Stimulated activated CD4-positive, alpha-beta T cell treated with anti-CD3 and anti-CD28 coated beads, Interleukin-4, amount 100 ng/mL, for 24 hours (primary cell): Measurements from ENCODE around the gene ABCD1.
"Not testable (repeated sequence)": the region's sequence is repeated elsewhere in the genome, so short reads cannot be mapped to it uniquely, and the experiment has no call there.

Source experiments
- DNase-seq: peaks from one replicate; pipeline ENCODE4 v3.0.0-alpha.2; 2020

Gene ABCD1

GRCh38 chrX:153736071-153736820, 11.6 kb downstream of the ABCD1 start:
- DNase-seq = no peak

GRCh38 chrX:153736871-153737441, 12.3 kb downstream of the ABCD1 start:
- DNase-seq = no peak

DNA sequence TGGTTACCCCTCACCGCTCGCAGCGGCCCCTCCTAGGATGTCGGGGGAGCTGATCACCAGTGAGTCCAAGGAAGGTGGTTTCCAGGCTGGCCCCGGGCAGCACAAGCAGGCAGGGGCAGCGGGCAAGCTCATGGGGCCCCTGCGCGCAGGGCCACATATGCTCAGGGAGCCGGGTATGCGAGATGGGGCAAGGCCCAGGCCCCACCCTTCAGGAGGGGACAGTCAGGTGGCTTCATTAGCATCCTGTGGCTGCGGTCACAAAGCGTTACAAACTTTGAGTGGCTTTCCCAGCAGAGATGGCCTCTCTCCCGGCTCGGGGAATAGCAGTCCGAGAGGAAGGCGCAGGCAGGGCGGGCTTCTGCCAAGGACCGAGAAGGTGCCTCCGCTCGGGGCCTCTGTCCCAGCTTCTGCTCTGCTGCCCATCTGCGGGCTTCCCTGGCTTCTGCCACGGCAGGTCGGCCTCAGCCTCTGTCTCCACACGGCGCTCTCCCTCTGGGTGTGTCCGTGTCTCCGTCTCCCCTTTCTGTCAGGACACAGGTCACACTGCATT, 13.5 kb downstream of the ABCD1 start:
- no peak for DNase-seq

DNA sequence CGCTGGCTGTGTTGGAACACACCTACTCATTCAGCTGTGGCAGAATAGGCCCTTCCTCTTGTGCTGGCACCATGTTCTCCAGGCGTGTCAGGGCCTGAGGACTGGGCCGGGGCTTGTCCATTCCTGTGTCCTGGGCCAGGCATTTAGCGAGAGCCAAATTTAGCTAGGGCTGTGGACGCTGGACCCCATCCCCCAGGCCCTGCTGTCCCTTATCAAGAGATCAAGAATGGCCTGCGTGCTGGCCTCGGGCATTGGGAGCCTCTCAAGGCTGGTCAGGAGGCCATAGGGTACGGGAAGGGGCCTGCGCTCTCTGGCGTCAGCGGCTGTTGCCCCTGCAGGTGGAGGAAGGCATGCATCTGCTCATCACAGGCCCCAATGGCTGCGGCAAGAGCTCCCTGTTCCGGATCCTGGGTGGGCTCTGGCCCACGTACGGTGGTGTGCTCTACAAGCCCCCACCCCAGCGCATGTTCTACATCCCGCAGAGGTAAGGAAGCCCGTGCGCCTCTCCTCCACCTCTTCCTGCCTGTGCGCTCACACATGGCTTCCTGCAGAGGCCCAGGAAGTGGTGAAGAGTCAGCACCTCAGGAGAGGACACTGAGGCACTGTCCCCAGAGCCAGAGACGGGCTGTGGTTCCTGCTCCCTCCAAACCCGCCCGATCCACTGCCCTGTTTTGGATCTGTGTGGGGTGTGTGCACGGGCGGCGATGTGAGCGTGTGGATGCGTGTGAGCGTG, 15.3 kb downstream of the ABCD1 start:
- DNase-seq = peak; percentile 9

GRCh38 chrX:153740631-153741222, 16.1 kb downstream of the ABCD1 start:
- DNase-seq = no peak

DNA sequence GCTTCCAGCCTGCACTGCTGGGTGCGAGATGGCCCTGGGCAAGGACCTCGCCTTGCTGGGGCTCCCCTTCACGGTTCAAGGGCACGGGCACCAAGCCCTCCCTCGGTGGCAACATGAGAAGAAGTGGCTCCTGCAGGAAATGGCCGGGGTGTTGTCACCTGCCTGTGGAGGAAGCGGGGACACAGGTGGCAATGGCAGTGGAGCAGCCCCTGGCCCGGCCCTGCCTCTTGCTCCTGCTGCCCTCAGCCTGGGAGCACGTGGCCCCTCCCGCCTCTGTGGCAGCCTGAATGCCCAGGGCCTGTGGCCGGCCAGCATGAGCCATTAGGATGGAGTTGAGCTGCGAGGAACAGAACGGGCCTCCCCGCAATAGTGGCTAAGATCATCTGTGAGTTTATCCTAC, 16.8 kb downstream of the ABCD1 start:
- no peak for DNase-seq

GRCh38 chrX:153742111-153742510, 17.5 kb downstream of the ABCD1 start:
- not testable (repeated sequence) for DNase-seq

- not testable (repeated sequence) for DNase-seq
These were observed 18.3 kb downstream of the ABCD1 start for GRCh38 chrX:153742796-153743467.

- DNase-seq = not testable (repeated sequence)
These were observed 19.0 kb downstream of the ABCD1 start for GRCh38 chrX:153743468-153744209.

DNA sequence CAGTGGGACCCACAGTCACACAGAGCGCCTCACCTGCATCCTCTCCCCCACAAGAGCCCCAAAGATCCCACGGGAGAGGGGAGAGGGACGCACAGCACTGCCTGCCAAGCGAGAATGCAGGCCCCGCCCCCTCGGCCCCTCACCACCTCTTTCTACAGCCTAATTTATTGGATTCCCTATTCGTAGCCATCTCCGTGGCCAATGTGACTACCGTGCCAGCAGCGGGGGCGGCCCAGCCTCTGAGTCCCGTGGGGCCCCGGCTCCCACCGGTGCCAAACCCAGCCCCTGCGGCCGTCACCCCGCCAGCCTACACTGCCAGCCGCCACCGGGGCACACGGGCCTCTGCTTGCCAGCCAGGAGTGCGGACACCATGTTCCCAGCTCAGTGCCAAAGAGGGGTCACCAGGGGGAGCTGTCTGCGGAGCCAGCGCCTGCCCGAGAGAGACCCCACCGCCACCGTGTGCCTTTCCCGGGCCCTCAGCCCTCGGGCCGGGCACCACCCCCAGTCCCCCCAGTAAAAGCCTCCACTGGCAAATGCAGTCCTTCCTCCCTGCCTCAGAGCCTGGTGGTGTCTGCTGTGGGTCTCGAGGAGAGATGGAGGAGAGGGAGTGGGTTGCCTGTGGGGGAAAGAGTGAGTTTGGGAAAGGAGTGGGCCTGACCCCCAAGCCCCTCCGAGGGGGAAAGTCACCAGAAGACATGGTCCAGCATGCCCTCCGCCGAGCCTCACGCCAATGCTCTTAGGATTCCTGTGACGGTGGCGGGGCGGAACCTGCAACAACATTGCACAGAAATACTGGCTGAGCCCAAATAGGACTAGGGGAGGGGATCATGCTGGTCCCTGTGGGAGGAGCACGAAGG, 19.8 kb downstream of the ABCD1 start:
- no peak for DNase-seq

- DNase-seq = not testable (repeated sequence)
These were observed 20.4 kb downstream of the ABCD1 start for GRCh38 chrX:153745067-153745433.

DNA sequence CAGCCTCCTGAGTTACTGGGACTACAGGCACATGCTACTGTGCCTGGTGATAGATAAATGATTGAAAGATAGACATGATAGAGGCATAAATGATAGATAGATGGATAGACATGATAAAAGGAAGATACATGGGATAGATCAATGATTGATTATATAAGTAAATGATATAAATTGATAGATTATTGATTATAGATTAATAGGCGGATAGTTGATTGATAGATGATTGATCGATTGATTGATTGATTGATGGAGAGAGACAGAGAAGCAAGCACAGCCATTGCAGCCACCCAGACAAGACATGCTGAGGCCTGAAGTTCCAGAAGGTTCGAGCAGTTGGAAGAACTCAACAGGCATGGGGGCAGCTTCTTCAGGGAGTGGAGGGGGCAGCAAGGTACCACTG, 21.7 kb downstream of the ABCD1 start:
- DNase-seq = no peak

DNA sequence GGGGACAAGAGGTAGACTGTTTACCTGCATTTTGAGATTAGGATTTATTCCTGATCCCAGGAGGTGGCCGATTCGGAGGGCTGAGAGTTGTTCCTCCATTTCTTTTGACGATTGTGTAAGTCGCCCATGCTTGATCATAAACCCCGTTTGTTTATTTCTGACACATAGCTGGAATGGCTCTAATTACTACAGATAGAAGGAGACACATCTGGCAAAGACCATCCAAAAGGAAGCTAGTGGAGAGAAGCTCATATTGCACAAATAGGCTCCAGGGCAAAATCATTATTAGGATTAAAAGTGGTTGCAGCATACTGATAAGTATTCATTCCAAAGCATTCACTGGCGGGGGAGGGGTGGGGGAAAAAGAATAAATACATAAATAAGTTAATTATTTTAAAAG, 22.3 kb downstream of the ABCD1 start:
- DNase-seq = not testable (repeated sequence)

GRCh38 chrX:153749017-153749416, 24.4 kb downstream of the ABCD1 start:
- DNase-seq = not testable (repeated sequence)

- DNase-seq = no peak
These were observed 25.6 kb downstream of the ABCD1 start for GRCh38 chrX:153750127-153750774.

GRCh38 chrX:153755136-153755535, 30.5 kb downstream of the ABCD1 start:
- no peak for DNase-seq

- no peak for DNase-seq
These were observed 37.2 kb downstream of the ABCD1 start for GRCh38 chrX:153761863-153762262.

DNA sequence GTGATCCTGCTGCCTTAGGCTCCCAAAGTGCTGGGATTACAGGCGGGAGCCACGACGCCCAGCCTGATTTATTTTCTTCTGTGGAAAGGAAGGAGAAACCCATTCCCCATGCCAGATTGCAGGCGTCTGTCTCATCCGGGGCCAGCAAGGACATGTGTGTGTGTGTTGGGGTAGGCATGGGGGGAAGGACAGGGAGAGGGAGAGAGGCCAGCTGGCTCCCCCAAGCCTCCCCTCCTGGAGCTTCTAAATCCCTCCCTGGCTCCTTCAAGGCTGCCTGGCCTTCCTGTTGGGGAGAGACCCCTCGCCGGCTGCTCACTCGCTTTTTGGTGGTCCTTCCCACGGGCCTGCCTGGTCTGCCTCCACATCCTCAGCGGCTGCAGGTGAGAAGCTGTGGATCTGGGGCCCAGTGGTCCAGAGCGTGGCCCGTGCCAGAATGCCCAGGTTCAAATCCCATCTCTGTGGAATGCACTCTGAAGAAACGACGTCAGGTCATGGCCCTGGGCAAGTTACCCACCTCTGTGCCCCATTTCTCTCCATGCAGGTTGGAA, 38.0 kb downstream of the ABCD1 start:
- no peak for DNase-seq

GRCh38 chrX:153763298-153763932, 38.8 kb downstream of the ABCD1 start:
- no peak for DNase-seq
